GM12878 (cell line): ENCODE measurements around the gene BBS1. TPM values are rescaled to one million over a fixed set of nuclear protein-coding genes. Genes with fewer than 3 reads are reported as not detected.

Source experiments
- DPF2 ChIP-seq: fragments of 450-650 bp; IDR thresholded peaks from 2 replicates; pipeline ENCODE4 v1.6.1; 2017; ENCODE audit warnings: mild to moderate bottlenecking
- EZH2 ChIP-seq: IDR thresholded peaks from 2 replicates; pipeline ENCODE4 v1.6.1; 2012; ENCODE audit warnings: low read depth, mild to moderate bottlenecking, control low read depth, inconsistent platforms, low read length, borderline replicate concordance; ENCODE audit not compliant: control insufficient read depth
- HSF1 ChIP-seq: fragments of 150-350 bp; IDR thresholded peaks from 2 replicates; pipeline ENCODE4 v1.6.1; 2014; ENCODE audit warnings: mild to moderate bottlenecking, low read depth, low read length
- IKZF1 ChIP-seq: fragments of 450-650 bp; conservative IDR thresholded peaks from 2 replicates; pipeline ENCODE4 v1.6.1; 2017; ENCODE audit warnings: antibody characterized with exemption, mild to moderate bottlenecking
- KAT2A ChIP-seq: conservative IDR thresholded peaks from 2 replicates; pipeline ENCODE4 v1.6.1; 2011; ENCODE audit warnings: low read depth, low read length; ENCODE audit not compliant: control insufficient read depth
- MEF2B ChIP-seq: fragments of 450-650 bp; IDR thresholded peaks from 2 replicates; pipeline ENCODE4 v1.6.1; 2018; ENCODE audit warnings: mild to moderate bottlenecking, moderate library complexity; ENCODE audit not compliant: partially characterized antibody, poor library complexity, severe bottlenecking
- MYC ChIP-seq: IDR thresholded peaks from 2 replicates; pipeline ENCODE4 v1.6.1; 2011; ENCODE audit warnings: mild to moderate bottlenecking, low read length, moderate library complexity, inconsistent platforms; ENCODE audit not compliant: insufficient read depth, insufficient replicate concordance, insufficient read length, severe bottlenecking
- PBX3 ChIP-seq: IDR thresholded peaks from 2 replicates; pipeline ENCODE4 v1.6.1; 2011; ENCODE audit warnings: mild to moderate bottlenecking, low read depth, low read length, moderate library complexity; ENCODE audit not compliant: insufficient replicate concordance
- POLR2AphosphoS5 ChIP-seq: IDR thresholded peaks from 2 replicates; pipeline ENCODE4 v1.6.1; 2011; ENCODE audit warnings: mild to moderate bottlenecking, low read length, inconsistent platforms
- RAD51 ChIP-seq: fragments of 450-650 bp; IDR thresholded peaks from 2 replicates; pipeline ENCODE4 v1.6.1; 2016; ENCODE audit warnings: moderate library complexity, mild to moderate bottlenecking, inconsistent platforms
- RB1 ChIP-seq: fragments of 450-650 bp; formaldehyde crosslinking; IDR thresholded peaks from 2 replicates; pipeline ENCODE4 v1.6.1; 2017; ENCODE audit warnings: mild to moderate bottlenecking, borderline replicate concordance
- RELB ChIP-seq: fragments of 450-650 bp; IDR thresholded peaks from 2 replicates; pipeline ENCODE4 v1.6.1; 2017; ENCODE audit warnings: low read depth, mild to moderate bottlenecking, moderate library complexity
- REST ChIP-seq: IDR thresholded peaks from 2 replicates; pipeline ENCODE4 v1.6.1; 2012; ENCODE audit warnings: mild to moderate bottlenecking, low read depth, low read length
- SP1 ChIP-seq: IDR thresholded peaks from one replicate; pipeline ENCODE4 v1.6.1; 2011; ENCODE audit warnings: low read depth, low read length
- SREBF2 ChIP-seq: IDR thresholded peaks from 2 replicates; pipeline ENCODE4 v1.6.1; 2012; ENCODE audit warnings: mild to moderate bottlenecking, low read length
- TAF1 ChIP-seq: IDR thresholded peaks from 2 replicates; pipeline ENCODE4 v1.6.1; 2011; ENCODE audit warnings: mild to moderate bottlenecking, low read depth, low read length, borderline replicate concordance
- ZNF687 ChIP-seq: fragments of 450-650 bp; IDR thresholded peaks from 2 replicates; pipeline ENCODE4 v1.6.1; 2017; ENCODE audit warnings: mild to moderate bottlenecking, moderate library complexity
- polyA plus RNA-seq, 11 experiments: library from polyadenylated mRNA; depleted of rRNA in 4 of 11; unstranded in 6 of 11; stranded (reverse) in 5 of 11; fragments of >200 nt; fragmentation: Nextera tagmentation in 4 of 11; fragmentation: Illumina TruSeq in 1 of 11; extraction: Ambion mirVana in 4 of 11; extraction: Trizol in 1 of 11; gene quantifications; 1 replicate in 1 of 11; 2 replicates in 10 of 11; pipeline versions ENCODE4 v1.2.1 to v1.2.3, GENCODE V29; 2011 to 2016; ENCODE audit warnings: inconsistent platforms in 2 of 11, missing spikeins in 2 of 11, low read depth in 1 of 11
- total RNA-seq, 4 experiments: library from RNA; depleted of rRNA in 3 of 4; stranded (reverse); fragments of >200 nt in 3 of 4; fragmentation: Illumina TruSeq in 1 of 4; extraction: Trizol in 1 of 4; gene quantifications; 2 replicates each; pipeline versions ENCODE4 v1.2.1 to v1.2.3, GENCODE V29; 2013 to 2021

BBS1 gene
- total and polyA plus RNA-seq, 10 of the 15 experiments (the other 5 are each of a cell fraction or from before 2014, with no cell fraction given), result 2.5 to 14.7 (median 8.7) TPM

- TF ChIP-seq MYC, result peak; percentile 44
- no peak; the same call in 1 of the 2 replicates for TF ChIP-seq TAF1
- peak; percentile 85 for TF ChIP-seq SP1
- TF ChIP-seq PBX3, result peak; percentile 94
- no peak for TF ChIP-seq REST
- no peak for TF ChIP-seq RAD51
- TF ChIP-seq MEF2B, result no peak
- TF ChIP-seq DPF2, result peak; percentile 88
- no peak for TF ChIP-seq KAT2A
- TF ChIP-seq RELB, result no peak
- TF ChIP-seq EZH2, result no peak
- TF ChIP-seq POLR2AphosphoS5, result peak; percentile 63; the same call in 1 of the 2 replicates
- TF ChIP-seq ZNF687, result peak; percentile 29; the same call in 1 of the 2 replicates
- no peak for TF ChIP-seq SREBF2
- peak; percentile 77 for TF ChIP-seq IKZF1
- no peak for TF ChIP-seq HSF1
- TF ChIP-seq RB1, result peak; percentile 66; the same call in 1 of the 2 replicates
Measured at GRCh38 chr11:66545701-66546367, 35.4 kb downstream of the BBS1 start, which contains the start of gene ZDHHC24 (continued).
